GM18909 (cell line): ENCODE data around the gene TBC1D1.

Experiments used
- ATAC-seq: cut with Tn5 transposase; IDR thresholded peaks from one replicate; pipeline ENCODE4 v1.9.1; 2021; ENCODE audit warnings: mild to moderate bottlenecking; ENCODE audit not compliant: unreplicated experiment, poor library complexity

TBC1D1 gene

DNA sequence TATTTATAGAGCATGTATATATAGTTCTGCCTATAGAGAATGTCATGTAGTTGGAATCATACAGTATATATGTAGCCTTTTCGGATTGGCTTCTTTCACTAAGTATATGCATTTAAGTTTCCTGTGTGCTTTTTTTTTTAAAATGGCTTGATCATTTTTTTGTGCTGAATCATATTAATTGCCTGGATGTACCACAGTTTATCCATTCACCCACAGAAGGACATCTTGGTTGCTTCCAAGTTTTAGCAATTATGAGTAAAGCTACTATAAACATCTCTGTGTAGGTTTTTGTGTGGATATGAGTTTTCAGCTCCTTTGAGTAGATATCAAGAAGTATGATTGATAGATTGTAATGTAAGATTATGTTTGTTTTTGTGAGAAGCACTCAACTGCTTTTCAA, 93.1 kb downstream of the TBC1D1 start:
- no peak for ATAC-seq

DNA sequence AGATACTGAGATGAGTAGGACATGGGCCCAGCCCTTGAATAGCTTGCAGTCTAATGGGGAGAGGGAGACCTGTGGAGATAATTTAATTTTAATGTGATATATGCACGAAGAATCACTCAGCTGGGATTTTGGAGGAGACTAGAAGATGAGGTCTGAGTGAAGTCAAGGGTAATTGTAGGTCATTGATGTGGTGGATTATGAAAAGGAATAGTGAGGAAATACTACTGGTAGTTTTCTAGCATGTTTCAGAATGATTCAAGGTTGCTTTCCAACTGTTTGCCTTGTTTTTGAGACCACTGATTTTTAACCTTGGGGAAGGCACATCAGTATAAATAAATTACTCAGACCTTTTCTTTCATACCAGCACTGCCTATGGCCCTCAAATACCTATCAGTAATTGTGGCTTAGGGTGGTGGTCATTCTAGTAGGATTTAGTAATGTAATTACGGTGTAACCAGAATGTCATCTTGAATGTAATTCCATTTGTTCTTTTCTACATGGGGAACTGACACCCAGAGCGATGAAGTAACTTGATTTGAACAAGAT, 94.9 kb downstream of the TBC1D1 start:
- ATAC-seq, result no peak

DNA sequence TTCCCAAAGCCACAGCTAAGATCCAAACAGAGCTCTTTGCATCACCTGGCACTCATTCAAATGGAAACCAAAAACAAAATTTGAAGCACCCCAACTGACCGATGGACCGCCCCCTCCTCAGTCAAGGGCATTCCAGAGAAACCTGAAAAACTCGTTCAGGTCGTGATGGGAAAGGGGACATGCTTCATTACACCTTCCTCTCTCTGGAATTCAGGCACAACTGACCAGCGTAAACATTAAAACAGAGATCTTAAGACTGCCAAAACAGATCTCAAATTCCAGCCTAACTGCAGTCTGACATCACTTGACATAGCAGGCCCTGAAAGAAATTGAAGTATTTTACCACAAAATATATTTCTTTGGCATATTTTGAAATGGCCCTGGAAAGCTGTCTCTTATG, 97.8 kb downstream of the TBC1D1 start:
- no peak for ATAC-seq

DNA sequence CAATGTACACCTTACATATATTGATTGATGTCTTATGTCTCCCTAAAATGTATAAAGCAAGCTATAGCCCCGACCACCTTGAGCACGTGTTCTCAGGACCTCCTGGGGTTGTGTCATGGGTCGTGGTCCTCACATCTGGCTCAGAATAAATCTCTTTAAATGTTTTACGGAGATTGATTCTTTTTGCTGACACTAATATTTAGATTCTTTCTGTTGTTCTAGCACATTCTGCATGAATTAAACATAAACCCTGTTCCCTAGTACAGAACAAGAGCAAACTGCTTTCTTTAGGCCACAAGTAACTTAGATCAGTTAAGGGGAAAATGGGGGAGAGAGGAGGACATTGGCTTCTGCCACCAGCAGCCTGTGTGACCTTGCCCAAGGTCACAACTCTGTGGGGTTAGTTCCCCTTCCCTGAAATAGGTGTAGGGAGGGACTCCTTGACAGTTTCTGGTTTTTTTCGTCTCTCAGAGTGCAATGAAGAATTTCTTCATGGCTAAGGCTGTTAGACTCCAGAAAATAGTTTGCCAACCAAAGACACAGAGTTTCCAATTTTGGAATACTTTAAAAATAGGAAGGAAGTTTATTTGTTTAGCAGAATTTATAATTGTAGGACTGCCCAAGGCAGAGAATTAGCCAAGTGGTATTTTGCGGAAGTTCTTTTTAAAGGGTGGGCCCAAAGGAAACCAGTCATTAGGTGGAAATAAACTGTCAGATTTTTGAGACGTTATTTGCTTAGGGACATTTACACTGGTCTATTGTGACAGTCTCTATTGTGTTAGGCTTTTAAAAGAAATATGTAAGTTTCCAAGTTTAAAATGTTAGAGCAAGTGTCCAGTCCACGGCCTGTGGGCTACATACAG, 98.7 kb downstream of the TBC1D1 start:
- no peak for ATAC-seq

DNA sequence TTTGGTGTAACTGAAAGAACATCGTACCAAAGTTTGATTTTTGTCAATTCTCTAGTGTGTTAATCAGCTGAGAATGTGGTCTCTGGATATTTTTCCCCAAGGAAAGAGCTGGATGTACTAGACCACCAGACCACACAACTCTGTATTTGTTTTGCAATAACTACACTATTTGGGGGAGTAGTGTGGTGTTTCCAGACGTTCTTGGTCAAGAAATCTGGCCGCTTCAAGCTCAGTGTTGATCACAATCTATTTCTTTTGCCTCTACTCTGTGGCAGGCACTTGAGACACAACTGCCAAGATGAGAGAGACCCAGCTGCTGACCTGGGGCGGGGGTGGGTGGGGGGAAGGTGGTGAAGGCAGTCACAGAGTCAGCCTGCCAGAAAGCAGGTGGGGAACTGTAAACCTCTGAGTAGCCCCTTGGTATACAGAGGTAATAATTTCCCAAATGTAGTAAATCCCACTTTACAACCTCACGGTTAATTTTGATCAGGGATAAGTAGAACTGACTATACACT, 99.9 kb downstream of the TBC1D1 start:
- no peak for ATAC-seq

DNA sequence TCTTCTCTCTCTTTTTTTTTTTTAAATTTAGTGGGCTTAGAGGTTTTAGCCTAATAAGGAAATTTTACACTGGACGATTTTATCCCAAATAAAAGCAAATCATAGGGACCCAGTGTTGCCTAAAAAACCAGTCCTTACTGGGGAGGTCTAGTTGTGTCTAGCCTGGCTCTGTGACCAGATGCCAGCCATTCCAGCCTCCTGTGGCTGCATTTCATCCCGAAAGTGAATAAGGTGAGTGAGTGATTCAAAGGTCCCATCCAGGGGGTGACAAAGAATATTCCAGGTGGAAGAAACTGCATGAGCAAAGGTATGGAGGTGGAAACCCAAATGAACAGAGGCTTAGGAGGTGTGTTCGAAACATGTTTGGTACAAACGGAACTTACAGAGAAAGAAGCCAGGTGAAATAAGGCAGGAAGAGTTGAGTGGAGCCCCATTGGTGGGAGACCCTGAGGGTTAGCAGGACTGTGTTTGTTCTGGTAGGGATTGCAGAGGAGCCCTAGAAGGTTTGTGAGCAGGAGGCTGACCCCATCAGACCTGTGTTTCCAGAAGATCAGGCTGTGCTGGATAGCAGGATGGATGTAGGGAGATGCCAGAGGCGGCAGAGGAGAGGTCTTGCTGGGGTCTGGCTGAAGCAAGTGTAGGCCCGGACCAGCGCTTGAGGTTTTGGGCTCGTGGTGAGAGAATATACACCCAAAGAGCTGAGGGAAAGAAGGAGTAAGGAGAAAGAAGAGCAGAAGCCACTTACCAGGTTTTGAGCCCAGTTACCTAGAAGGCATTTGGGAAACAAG, 100.9 kb downstream of the TBC1D1 start:
- no peak for ATAC-seq

DNA sequence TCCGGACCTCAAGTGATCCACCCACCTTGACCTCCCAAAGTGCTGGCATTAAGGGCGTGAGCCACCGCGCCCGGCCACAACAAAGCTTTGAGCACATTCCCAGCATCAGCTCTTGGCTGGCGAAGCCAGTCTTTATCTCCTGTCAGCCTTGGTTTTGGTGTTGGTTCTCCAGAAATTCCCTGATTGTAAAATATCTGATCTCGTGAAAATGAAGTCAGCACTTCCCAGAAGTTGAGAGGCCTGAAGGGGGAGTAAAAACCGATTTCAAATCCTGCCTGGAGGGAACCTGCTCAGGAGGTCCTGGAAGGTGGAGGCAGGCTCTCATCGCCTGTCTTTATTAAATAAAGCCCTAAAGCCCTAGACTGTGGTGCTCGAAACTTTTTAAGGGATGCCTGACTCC, 102.9 kb downstream of the TBC1D1 start:
- ATAC-seq, result no peak

DNA sequence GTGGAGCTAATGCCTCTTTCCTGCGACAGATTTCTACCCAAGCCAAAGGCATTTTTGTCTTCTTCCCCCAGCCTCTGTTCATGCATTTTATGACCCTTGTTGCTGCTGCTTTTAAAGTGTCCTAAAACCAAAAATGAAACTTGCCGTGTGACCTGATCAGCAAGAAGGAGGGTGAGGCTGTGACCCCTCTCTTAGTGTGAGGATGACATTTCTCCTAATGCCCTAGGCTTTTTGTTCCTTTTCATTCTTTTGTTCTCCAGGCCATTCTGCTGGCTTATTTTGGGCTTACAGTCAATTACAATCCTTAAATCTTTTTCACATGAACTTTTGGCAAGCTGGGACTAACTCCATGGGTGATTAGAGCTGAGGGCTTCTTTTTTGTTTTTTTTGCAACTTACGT, 103.7 kb downstream of the TBC1D1 start:
- ATAC-seq, result peak; percentile 81

DNA sequence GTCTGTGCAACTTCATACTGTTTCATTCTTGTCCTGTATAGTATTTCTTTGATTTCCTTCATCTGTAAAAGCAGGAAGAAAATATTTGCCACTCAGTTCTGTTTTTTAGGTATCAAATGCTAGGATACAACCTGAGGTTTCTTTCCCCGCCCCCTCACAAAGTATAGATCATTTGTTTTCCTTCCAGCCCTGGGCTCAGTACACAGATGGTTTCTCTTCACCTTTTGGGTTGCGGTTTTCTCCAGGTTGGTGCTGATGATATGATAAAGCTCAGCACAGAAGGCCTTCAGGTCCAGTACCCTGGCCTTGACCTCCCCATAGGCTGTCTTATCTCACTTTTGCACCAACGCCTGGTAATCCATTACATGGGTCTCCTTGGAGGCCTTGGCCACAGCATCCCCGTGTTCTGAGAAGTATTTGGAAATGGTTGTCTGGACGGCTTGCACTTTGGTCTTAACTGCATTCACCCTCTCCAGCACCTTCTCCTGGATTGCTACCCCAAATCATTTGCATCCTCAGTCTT, 104.5 kb downstream of the TBC1D1 start:
- no peak for ATAC-seq

DNA sequence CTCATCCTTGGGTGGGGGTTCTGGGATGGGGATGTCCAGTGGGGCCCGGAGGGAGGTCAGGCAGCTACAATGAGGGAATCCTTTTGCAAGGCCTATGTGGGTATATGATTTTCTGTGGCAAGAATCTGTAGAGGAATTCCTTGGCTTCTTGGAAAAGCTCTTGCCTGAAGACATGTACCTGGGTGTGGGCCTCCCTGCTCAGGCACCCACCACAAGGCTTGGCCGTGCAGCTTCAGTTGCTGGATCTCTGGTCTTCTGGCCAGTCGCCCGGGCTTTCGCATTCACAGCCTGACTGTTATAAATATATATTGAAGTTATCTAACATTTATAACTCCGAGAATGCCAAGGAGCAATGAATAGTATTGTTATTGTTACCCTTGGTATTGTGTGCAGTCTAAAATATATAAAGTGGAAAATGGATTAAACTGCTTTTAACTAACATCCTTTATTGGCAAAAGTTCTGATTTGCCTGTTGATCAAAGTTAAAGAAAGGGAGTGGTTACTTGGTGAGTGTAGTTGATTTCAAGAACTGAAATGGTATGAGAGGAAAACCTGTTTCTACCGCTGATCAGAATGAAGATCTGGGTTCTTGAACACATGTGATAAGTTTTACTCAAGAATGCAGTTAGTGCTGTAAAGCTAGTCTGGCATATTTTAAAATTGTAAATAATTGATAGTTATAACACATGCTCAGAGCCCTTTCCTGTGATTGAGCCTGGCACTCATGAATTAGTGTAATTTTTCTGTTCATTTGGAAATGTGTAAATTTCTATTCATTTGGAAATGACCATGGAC, 105.3 kb downstream of the TBC1D1 start:
- ATAC-seq, result no peak

DNA sequence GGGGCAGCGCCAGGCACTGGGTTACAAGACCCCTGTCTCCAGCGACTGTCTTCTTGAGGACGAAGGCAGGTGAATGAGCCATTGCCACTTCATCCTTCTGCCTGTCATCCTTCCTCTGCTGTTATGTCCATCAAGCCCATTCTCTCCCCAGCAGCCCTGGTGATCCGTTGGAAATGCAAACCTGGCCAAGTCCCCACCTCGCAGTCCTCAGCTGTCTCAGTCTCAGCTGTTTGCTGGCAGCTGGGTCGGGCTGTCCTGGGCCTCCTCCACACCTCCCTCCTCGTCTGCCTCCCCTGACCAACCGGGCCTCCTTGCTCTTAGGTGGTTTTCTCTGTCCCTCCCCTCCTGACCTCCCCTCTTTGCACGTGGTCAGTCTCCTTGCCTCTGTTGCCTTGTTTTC, 107.3 kb downstream of the TBC1D1 start:
- no peak for ATAC-seq

DNA sequence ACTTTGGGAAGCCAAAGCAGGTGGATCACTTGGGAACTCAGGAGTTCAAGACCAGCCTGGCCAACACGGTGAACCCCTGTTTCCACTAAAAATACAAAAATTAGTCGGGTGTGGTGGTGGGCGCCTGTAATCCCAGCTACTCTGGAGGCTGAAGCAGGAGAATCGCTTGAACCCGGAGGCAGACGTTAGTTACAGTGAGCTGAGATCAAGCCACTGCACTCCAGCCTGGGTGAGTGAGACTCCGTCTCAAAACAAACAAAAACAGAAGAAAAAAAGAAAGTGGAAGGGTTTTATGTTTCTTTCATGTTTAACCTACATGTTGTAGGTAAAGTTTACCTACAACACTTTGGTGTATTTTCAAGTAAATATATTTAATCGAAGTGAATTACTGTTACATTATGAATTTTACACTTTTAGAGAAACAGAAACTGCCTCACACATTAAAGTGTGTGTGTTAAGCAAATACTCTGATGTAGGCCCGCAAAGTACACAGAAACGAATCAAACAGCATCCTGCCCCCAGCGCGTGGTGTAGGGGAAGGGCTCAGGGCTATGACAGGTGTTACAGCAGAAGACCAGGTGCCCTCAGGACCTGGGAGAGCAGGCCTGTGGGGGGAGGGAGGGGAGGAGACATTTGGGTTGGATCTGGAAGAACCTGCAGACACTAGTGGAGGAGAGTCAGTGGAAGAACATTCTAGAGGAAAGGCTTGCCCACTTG, 108.3 kb downstream of the TBC1D1 start:
- no peak for ATAC-seq

DNA sequence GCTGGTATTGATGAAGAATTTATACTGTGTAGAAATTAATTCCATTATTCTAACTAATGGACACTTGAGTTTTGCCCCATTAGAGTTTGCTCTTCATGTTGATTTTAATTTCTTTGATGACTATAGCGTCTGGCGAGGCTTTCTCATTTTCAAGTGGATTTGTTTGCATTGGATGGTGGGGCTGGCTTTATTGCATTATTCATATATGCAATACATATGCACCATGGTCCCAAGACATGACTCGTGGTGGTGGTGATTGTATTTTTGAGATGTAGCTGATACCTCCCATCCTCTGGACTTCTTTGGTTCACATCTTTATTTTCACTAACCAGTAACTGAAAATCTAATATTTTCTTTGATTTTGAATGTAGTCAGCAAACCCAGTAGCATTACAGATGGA, 109.1 kb downstream of the TBC1D1 start:
- no peak for ATAC-seq

DNA sequence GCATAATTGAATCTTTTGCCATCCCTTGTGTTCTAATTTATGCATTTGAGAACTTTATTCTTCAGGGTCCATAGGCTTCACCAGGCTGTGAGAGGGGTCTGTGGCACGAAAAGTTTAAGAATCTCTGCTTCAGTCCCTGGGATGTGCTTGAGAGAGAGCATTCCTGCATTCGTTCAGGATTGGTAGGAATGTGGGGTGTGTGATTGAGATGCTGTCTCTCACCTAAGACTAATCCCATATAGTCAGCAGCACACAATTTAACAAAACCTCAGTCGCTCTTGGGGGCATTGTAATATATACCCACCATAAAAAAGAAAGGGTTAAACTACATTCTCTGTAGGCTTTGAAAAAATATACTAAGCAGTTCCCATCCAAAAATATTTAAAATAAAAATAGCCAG, 111.0 kb downstream of the TBC1D1 start:
- ATAC-seq, result no peak

DNA sequence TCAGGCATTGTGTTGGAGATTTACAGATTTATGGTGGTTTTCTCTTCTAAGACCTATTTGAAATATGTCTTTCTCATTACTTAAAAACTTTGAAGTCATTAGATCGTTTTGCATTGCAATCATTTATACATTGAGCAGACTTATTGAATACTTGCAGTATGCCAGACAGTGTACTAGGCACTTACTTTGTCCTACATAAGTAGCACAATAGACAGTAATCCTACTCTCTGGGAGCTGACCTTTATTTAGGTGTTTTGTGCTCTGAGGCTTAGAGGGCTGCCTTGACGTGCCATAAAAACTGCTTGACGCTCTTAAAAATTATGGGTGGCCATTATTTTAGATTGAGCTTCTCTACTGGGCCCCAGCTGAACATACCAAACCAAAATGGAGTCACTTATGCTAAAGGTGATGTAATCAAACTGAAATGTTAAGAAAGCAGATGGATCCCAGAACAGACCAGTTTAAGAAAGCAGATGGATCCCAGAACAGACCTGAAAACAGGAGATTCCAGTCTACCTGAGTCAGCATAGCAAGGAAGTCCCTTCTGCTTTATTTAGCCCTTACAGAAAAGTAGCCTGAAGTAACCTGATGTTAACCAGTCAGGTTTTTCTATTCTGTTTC, 111.7 kb downstream of the TBC1D1 start:
- no peak for ATAC-seq

DNA sequence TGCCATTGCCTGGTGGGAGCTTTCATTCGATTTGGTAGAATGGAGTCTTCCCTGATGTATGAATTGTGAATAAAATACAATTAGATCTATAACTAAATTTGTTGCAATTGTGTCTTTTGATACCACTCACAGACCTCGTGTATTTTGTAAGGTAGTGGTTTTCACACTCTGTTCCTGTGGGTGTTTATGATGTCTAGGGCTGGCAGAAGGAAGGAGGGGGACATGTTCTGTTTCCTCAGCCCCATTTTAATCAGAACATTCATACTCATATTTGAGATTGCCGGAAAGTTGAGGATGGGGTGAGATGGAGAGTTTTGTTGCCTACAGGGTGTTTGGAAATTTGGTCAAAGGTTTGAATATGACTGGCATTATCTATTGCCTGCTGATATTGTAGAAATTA, 112.2 kb downstream of the TBC1D1 start:
- ATAC-seq, result no peak

DNA sequence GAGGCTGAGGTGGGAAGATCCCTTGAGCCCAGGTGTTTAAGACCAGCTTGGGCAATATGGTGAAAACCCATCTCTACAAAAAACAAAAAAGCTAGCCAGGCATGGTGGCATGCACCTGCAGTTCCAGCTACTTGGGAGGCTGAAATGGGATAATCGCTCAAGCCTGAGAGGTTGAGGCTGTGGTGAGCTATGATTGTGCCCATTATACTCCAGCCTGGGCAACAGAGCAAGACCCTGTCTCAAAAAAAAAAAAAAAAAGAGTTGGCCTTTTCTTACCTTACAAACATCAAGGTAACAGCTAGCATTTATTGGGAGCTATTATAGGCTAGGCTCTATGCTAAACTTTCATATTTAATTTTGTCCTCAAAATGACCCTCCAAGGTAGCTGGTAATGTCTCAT, 112.7 kb downstream of the TBC1D1 start:
- ATAC-seq, result no peak

DNA sequence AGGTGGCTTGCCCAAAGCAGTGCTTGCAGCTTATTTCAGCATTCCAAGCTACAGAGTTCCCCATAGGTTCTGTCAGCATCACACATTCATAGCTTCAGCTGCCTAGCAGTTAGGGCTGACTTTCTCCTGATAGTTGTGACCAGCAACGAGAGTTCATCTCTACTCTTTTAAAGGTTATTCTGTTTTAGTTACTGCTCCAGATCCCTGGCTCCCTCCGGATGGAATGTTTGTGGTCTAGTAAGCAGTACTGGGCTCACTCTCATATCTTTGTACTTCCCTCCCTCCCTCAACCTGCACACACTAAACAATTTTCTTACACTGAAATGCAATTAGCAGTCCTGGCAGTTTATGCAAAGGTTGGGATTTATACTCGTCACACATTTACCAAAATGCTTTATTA, 113.2 kb downstream of the TBC1D1 start:
- no peak for ATAC-seq

DNA sequence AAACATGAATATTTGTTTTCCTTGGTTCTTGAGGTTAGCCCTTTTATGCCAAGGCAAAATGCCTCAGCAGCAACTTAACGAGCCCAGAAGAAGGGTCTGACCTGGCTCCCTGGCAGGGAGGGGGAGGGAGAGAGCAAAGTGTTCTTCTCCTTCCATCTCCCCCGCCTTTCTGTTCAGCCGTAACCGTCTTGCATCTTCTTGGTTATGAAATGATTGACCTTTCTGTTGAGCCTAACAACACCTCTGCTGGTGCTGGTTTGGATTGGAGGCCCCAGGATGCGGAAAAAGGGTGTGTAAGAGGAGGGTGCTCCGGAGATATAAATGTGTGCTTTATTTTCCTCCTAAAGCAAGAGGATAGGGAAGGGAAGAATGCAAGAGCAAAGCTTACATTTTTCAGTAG, 114.0 kb downstream of the TBC1D1 start:
- ATAC-seq, result no peak
